Trophoblast cell (in vitro differentiated cells and primary cell): ENCODE data around the gene POLD2.
A peak's percentile ranks its signal among the peaks of the same experiment; 100 is the strongest.

Experiments used
- DNase-seq, 2 donors: peaks; one replicate each; pipeline ENCODE4 v3.0.0-alpha.2; 2016
- H2AFZ ChIP-seq: 2 replicates; pipeline ENCODE4 v1.6.1; 2013; ENCODE audit warnings: low read length, moderate library complexity, mild to moderate bottlenecking; ENCODE audit not compliant: insufficient read depth, poor library complexity
- H2AK5ac ChIP-seq: 2 replicates; pipeline ENCODE4 v1.6.1; 2013; ENCODE audit warnings: mild to moderate bottlenecking, low read length
- H2BK120ac ChIP-seq: 2 replicates; pipeline ENCODE4 v1.6.1; 2013; ENCODE audit warnings: low read length, mild to moderate bottlenecking, moderate library complexity; ENCODE audit not compliant: insufficient read depth, poor library complexity
- H2BK12ac ChIP-seq: 2 replicates; pipeline ENCODE4 v1.6.1; 2013; ENCODE audit warnings: mild to moderate bottlenecking, low read length, moderate library complexity
- H2BK5ac ChIP-seq: 2 replicates; pipeline ENCODE4 v1.6.1; 2013; ENCODE audit warnings: low read length, low read depth, moderate library complexity, mild to moderate bottlenecking; ENCODE audit not compliant: poor library complexity
- H3K14ac ChIP-seq: 2 replicates; pipeline ENCODE4 v1.6.1; 2013; ENCODE audit warnings: mild to moderate bottlenecking, low read length
- H3K18ac ChIP-seq: 2 replicates; pipeline ENCODE4 v1.6.1; 2013; ENCODE audit warnings: mild to moderate bottlenecking, low read length
- H3K23ac ChIP-seq: 2 replicates; pipeline ENCODE4 v1.6.1; 2013; ENCODE audit warnings: low read length
- H3K27ac ChIP-seq: 2 replicates; pipeline ENCODE4 v1.5.1; 2013; ENCODE audit warnings: low read depth, mild to moderate bottlenecking, inconsistent platforms, low read length, moderate library complexity
- H3K27me3 ChIP-seq: 2 replicates; pipeline ENCODE4 v1.6.1; 2013; ENCODE audit warnings: inconsistent platforms, mild to moderate bottlenecking, low read length, moderate library complexity; ENCODE audit not compliant: insufficient read depth
- H3K36me3 ChIP-seq, 2 experiments: 1 replicate in 1 of 2; 2 replicates in 1 of 2; pipeline ENCODE4 v1.6.1; 2013; ENCODE audit warnings: low read length in 2 of 2, mild to moderate bottlenecking in 2 of 2, moderate library complexity in 1 of 2; ENCODE audit not compliant: insufficient read depth in 2 of 2, control insufficient read depth in 1 of 2
- H3K4ac ChIP-seq: 2 replicates; pipeline ENCODE4 v1.6.1; 2013; ENCODE audit warnings: low read depth, mild to moderate bottlenecking, low read length, moderate library complexity
- H3K4me1 ChIP-seq, 2 experiments: 1 replicate in 1 of 2; 2 replicates in 1 of 2; pipeline ENCODE4 v1.6.1; 2013; ENCODE audit warnings: low read length in 2 of 2, mild to moderate bottlenecking in 2 of 2, moderate library complexity in 1 of 2; ENCODE audit not compliant: insufficient read depth in 2 of 2, control insufficient read depth in 1 of 2
- H3K4me2 ChIP-seq: 2 replicates; pipeline ENCODE4 v1.6.1; 2013; ENCODE audit warnings: inconsistent platforms, mild to moderate bottlenecking, low read length, moderate library complexity
- H3K4me3 ChIP-seq: 2 replicates; pipeline ENCODE4 v1.5.1; 2013; ENCODE audit warnings: mild to moderate bottlenecking, low read depth, low read length, inconsistent platforms
- H3K79me1 ChIP-seq: one replicate; pipeline ENCODE4 v1.6.1; 2013; ENCODE audit warnings: low read length
- H3K79me2 ChIP-seq: 2 replicates; pipeline ENCODE4 v1.6.1; 2013; ENCODE audit warnings: low read length, mild to moderate bottlenecking; ENCODE audit not compliant: control insufficient read depth, insufficient read depth, poor library complexity
- H3K9ac ChIP-seq: 2 replicates; pipeline ENCODE4 v1.6.1; 2013; ENCODE audit warnings: mild to moderate bottlenecking, low read length
- H3K9me3 ChIP-seq: 2 replicates; pipeline ENCODE4 v1.6.1; 2013; ENCODE audit warnings: low read depth, mild to moderate bottlenecking, control low read depth, inconsistent platforms, low read length; ENCODE audit not compliant: insufficient read depth
- H4K12ac ChIP-seq: 2 replicates; pipeline ENCODE4 v1.6.1; 2013; ENCODE audit warnings: low read depth, mild to moderate bottlenecking, low read length, moderate library complexity
- H4K8ac ChIP-seq: 2 replicates; pipeline ENCODE4 v1.6.1; 2013; ENCODE audit warnings: low read depth, mild to moderate bottlenecking, low read length, moderate library complexity
- H4K91ac ChIP-seq: one replicate; pipeline ENCODE4 v1.6.1; 2013; ENCODE audit warnings: low read depth, mild to moderate bottlenecking, low read length, moderate library complexity
- WGBS: extraction: QIAGEN DNeasy Blood & Tissue Kit; methylation state at CpG from one replicate; pipeline ENCODE4 v1.1.7; 2013; ENCODE audit warnings: missing lambda C conversion rate; ENCODE audit not compliant: insufficient read length, insufficient coverage; ENCODE audit errors: extremely low coverage; 5-methylcytosine and 5-hydroxymethylcytosine counted together

Gene POLD2

GRCh38 chr7:44144426-44144967, 21.1 kb upstream of the POLD2 start:
- Histone ChIP-seq H3K79me1 (peaks cover 9% of the 10 kb centered on the region), H3K4me3 (no peak overlapping the region), H2BK120ac (no peak overlapping the region), H3K14ac (no peak overlapping the region), H3K27me3 (peaks cover 14% of the 10 kb centered on the region), H3K9me3 (peaks cover 12% of the 10 kb centered on the region), H3K4ac (no peak overlapping the region), H2BK12ac (no peak overlapping the region), H2BK5ac (no peak overlapping the region), H3K36me3 (no peaks in the 10 kb centered on the region), H3K18ac (no peak overlapping the region), H2AK5ac (no peak overlapping the region), H4K91ac (no peak overlapping the region), H4K12ac (no peak overlapping the region), H3K4me1 (peaks cover 15 to 36% of the 10 kb centered on the region in 2 experiments), H3K4me2 (no peak overlapping the region), H4K8ac (no peak overlapping the region), H3K9ac (no peak overlapping the region), H3K27ac (no peak overlapping the region), H3K79me2 (no peaks in the 10 kb centered on the region), H2AFZ (no peak overlapping the region), H3K23ac (no peak overlapping the region)
- WGBS = no CpG with 5 or more reads among the region's 6 CpGs
- no peak for DNase-seq

- peaks cover 12% of the 10 kb centered on the region for H3K9me3 ChIP-seq
- H3K14ac ChIP-seq = no peak overlapping the region
- no peak overlapping the region for H3K18ac ChIP-seq
- no peaks in the 10 kb centered on the region for H3K36me3 ChIP-seq
- H3K79me2 ChIP-seq = no peaks in the 10 kb centered on the region
- no peak overlapping the region for H4K12ac ChIP-seq
- H3K4me1 ChIP-seq = peaks cover 15 to 36% of the 10 kb centered on the region in 2 experiments
- H3K4me3 ChIP-seq = no peak overlapping the region
- no peak overlapping the region for H3K9ac ChIP-seq
- H3K4ac ChIP-seq = no peak overlapping the region
- H3K27ac ChIP-seq = no peak overlapping the region
- no peak overlapping the region for H2AFZ ChIP-seq
- H4K8ac ChIP-seq = no peak overlapping the region
- no peak overlapping the region for H3K23ac ChIP-seq
- H4K91ac ChIP-seq = no peak overlapping the region
- DNase-seq = no peak
- no peak overlapping the region for H3K4me2 ChIP-seq
- no peak overlapping the region for H2AK5ac ChIP-seq
- H2BK12ac ChIP-seq = no peak overlapping the region
- peaks cover 14% of the 10 kb centered on the region for H3K27me3 ChIP-seq
- peaks cover 9% of the 10 kb centered on the region for H3K79me1 ChIP-seq
- no peak overlapping the region for H2BK5ac ChIP-seq
- no peak overlapping the region for H2BK120ac ChIP-seq
- WGBS = no CpG with 5 or more reads among the region's 6 CpGs
Observed at GRCh38 chr7:44143646-44144250, 20.4 kb upstream of the POLD2 start.

- no peak for DNase-seq
- Histone ChIP-seq H3K23ac (no peak overlapping the region), H4K12ac (no peak overlapping the region), H3K36me3 (no peaks in the 10 kb centered on the region), H3K27me3 (peaks cover 14% of the 10 kb centered on the region), H4K8ac (no peak overlapping the region), H3K4me1 (peaks cover 12 to 29% of the 10 kb centered on the region in 2 experiments), H3K4me3 (no peak overlapping the region), H3K4me2 (no peak overlapping the region), H3K9ac (no peak overlapping the region), H3K4ac (peak overlapping the region; percentile 5), H3K14ac (peak overlapping the region; percentile 35), H2BK120ac (peak overlapping the region; percentile 30), H2AFZ (no peak overlapping the region), H2AK5ac (peak overlapping the region; percentile 6), H4K91ac (peak overlapping the region; percentile 38), H3K9me3 (peaks cover 12% of the 10 kb centered on the region), H2BK12ac (peak overlapping the region; percentile 21), H3K27ac (no peak overlapping the region), H3K18ac (no peak overlapping the region), H3K79me1 (peaks cover 9% of the 10 kb centered on the region), H3K79me2 (no peaks in the 10 kb centered on the region), H2BK5ac (no peak overlapping the region)
- no CpG with 5 or more reads among the region's 4 CpGs for WGBS
Observed at GRCh38 chr7:44142028-44142427, 18.7 kb upstream of the POLD2 start.

GRCh38 chr7:44141221-44141850, 18.0 kb upstream of the POLD2 start, which contains the start of gene MYL7:
Gene MYL7 (minus strand): TSS chr7:44141332. CDS start chr7:44141305, 27 bp downstream.
- peak within 1 kb of the TSS; percentile 50 for H2BK120ac ChIP-seq
- H3K14ac ChIP-seq = peak within 1 kb of the TSS; percentile 49
- peaks cover 10 to 25% of the 10 kb centered on the region in 2 experiments for H3K4me1 ChIP-seq
- peaks cover 14% of the 10 kb centered on the region for H3K27me3 ChIP-seq
- no peak within 1 kb of the TSS for H3K4me3 ChIP-seq
- H4K8ac ChIP-seq = peak within 1 kb of the TSS; percentile 29
- H2BK12ac ChIP-seq = peak within 1 kb of the TSS; percentile 38
- peak within 1 kb of the TSS; percentile 46 for H3K18ac ChIP-seq
- no peaks in the 10 kb centered on the region for H3K36me3 ChIP-seq
- DNase-seq = no peak
- peak within 1 kb of the TSS; percentile 21 for H4K12ac ChIP-seq
- H2AFZ ChIP-seq = no peak within 1 kb of the TSS
- peaks cover 9% of the 10 kb centered on the region for H3K79me1 ChIP-seq
- peak within 1 kb of the TSS; percentile 27 for H3K4ac ChIP-seq
- peaks cover 11% of the 10 kb centered on the region for H3K9me3 ChIP-seq
- WGBS = no CpG with 5 or more reads among the region's 6 CpGs
- no peak within 1 kb of the TSS for H2BK5ac ChIP-seq
- peak within 1 kb of the TSS; percentile 68 for H4K91ac ChIP-seq
- no peaks in the 10 kb centered on the region for H3K79me2 ChIP-seq
- peak within 1 kb of the TSS; percentile 56 for H2AK5ac ChIP-seq
- H3K9ac ChIP-seq = no peak within 1 kb of the TSS
- H3K23ac ChIP-seq = no peak within 1 kb of the TSS
- H3K4me2 ChIP-seq = peak within 1 kb of the TSS; percentile 8
- peak within 1 kb of the TSS; percentile 39 for H3K27ac ChIP-seq
